ENCODE measurements around the gene CWH43.
"Not testable (repeated sequence)": the region's sequence is repeated elsewhere in the genome, so short reads cannot be mapped to it uniquely, and the experiment has no call there.

Gene CWH43

DNA sequence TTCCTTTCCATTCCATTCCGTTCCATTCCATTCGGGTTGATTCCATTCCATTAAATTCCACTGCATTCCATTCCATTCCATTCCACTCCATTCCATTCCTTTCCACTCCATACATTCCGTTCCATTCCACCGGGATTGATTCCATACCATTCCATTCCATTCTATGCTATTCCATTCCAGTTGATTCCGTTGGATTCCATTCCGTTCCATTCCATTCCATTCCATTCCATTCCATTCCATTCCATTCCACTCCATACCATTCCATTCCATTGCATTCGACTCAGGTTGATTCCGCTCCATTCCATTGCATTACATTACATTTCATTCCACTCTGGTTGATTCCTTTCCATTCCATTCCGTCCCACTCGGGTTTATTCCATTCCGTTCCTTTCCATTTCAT is 110.1 kb downstream of the CWH43 start:
- DNase-seq (ENCODE audit: low read depth in 1 of 2, low spot score in 1 of 2) = not testable (repeated sequence)

- not testable (repeated sequence) for DNase-seq (ENCODE audit: low read depth in 1 of 2, low spot score in 1 of 2)
Observed at GRCh38 chr4:49096627-49097026, 110.6 kb downstream of the CWH43 start.

GRCh38 chr4:49097071-49097470 is 111.0 kb downstream of the CWH43 start:
- not testable (repeated sequence) for DNase-seq (ENCODE audit: low read depth in 1 of 2, low spot score in 1 of 2)

- not testable (repeated sequence) for DNase-seq (ENCODE audit: low read depth in 1 of 2, low spot score in 1 of 2)
Observed at GRCh38 chr4:49097505-49097904, 111.4 kb downstream of the CWH43 start.

DNA sequence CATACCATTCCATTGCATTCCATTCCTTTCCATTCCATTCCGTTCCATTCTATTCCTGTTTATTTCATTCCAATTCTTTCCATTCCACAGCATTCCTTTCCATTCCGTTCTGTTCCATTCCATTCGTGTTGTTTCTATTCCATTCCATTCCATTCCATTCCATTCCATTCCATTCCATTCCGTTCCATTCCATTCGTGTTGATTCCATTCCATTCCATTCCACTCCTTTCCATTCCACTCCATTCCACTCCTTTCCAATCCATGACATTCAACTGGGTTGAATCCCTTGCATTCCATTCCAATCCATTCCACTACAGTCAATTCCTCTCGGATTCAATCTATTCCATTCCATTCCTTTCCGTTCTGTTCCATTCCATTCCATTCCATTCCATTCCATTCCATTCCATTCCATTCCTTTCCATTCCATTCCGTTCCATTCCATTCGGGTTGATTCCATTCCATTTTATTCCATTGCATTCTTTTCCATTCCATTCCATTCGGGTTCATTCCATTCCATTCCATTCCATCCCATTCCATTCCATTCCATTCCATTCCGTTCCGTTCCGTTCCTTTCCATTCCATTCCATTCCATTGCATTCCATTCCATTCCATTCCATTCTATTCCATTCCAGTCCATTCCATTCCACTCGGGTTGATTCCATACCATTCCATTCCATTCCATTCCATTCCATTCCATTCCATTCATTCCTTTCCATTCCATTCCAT is 112.1 kb downstream of the CWH43 start:
- not testable (repeated sequence) for DNase-seq (ENCODE audit: low read depth in 1 of 2, low spot score in 1 of 2)

GRCh38 chr4:49099831-49100444 is 113.9 kb downstream of the CWH43 start:
- not testable (repeated sequence) for DNase-seq (ENCODE audit: low read depth in 1 of 2, low spot score in 1 of 2)

- not testable (repeated sequence) for DNase-seq (ENCODE audit: low read depth in 1 of 2, low spot score in 1 of 2)
Observed at GRCh38 chr4:49102344-49102898, 116.3 kb downstream of the CWH43 start.

DNA sequence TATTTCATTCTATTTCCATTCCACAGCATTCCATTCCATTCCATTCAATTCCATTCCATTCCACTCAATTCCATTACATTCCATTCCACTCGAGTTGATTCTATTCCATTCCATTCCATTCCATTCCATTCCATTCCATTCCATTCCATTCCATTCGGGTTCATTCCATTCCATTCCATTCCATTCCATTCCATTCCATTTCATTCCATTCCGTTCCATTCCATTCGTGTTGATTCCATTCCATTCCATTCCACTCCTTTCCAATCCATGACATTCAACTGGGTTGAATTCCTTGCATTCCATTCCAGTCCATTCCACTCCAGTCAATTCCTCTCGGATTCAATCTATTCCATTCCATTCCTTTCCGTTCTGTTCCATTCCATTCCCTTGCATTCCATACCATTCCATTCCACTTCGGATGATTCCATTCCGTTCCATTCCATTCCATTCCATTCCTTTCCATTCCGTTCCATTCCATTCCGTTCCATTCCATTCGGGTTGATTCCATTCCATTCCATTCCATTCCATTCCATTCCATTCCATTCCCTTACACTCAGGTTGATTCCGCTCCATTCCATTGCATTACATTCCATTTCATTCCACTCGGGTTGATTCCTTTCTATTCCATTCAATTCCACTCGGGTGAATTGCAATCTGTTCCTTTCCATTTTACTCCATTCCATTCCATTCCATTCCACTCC is 117.5 kb downstream of the CWH43 start:
- DNase-seq (ENCODE audit: low read depth in 1 of 2, low spot score in 1 of 2) = not testable (repeated sequence)

DNA sequence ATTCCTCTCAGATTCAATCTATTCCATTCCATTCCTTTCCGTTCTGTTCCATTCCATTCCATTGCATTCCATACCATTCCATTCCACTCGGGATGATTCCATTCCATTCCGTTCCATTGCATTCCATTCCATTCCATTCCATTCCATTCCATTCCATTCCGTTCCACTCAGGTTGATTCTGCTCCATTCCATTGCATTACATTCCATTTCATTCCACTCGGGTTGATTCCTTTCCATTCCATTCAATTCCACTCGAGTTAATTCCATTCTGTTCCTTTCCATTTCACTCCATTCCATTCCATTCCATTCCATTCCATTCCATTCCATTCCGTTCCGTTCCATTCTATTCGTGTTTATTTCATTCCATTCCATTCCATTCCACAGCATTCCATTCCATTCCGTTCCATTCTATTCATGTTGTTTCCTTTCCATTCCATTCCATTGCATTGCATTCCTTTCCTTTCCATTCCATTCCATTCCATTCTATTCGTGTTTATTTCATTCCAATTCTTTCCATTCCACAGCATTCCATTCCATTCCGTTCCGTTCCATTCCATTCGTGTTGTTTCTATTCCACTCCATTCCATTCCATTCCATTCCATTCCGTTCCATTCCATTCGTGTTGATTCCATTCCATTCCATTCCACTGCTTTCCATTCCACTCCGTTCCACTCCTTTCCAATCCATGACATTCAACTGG is 118.3 kb downstream of the CWH43 start:
- not testable (repeated sequence) for DNase-seq (ENCODE audit: low read depth in 1 of 2, low spot score in 1 of 2)

GRCh38 chr4:49105248-49105904 is 119.3 kb downstream of the CWH43 start:
- DNase-seq (ENCODE audit: low read depth in 1 of 2, low spot score in 1 of 2) = not testable (repeated sequence)

DNA sequence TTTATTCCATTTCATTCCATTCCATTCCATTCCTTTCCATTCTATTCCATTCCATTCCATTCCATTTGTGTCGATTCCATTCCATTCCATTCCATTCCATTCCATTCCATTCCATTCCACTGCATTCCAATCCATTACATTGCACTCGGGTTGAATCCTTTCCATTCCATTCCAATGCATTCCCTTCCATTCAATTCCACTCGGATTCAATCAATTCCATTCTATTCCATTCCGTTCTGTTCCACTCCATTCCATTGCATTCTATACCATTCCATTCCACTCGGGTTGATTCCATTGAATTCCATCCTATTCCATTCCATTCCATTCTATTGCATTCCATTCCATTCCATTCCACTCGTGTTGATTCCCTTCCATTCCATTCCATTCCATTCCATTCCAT is 121.2 kb downstream of the CWH43 start:
- DNase-seq (ENCODE audit: low read depth in 1 of 2, low spot score in 1 of 2) = not testable (repeated sequence)

DNA sequence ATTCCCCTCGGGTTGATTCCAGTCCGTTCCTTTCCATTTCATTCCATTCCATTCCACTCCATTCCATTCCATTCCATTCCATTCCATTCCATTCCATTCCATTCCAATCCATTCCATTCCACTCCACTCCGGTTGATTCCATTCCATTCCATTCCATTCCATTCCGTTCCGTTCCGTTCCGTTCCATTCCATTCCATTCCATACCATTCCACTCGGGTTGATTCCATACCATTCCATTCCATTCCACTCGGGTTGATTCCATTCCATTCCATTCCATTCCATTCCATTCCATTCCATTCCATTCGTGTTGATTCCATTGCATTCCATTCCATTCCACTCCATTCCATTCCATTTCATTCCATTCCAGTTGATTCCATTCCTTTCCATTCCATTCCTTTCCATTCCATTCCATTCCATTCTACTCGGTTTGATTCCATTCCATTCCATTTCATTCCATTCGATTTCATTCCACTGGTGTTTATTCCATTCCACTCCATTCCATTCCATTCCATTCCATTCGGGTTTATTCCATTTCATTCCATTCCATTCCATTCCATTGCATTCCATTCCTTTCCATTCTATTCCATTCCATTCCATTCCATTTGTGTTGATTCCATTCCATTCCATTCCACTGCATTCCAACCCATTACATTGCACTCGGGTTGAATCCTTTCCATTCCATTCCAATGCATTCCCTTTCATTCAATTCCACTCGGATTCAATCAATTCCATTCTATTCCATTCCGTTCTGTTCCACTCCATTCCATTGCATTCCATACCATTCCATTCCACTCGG is 122.3 kb downstream of the CWH43 start:
- DNase-seq (ENCODE audit: low read depth in 1 of 2, low spot score in 1 of 2) = not testable (repeated sequence)

DNA sequence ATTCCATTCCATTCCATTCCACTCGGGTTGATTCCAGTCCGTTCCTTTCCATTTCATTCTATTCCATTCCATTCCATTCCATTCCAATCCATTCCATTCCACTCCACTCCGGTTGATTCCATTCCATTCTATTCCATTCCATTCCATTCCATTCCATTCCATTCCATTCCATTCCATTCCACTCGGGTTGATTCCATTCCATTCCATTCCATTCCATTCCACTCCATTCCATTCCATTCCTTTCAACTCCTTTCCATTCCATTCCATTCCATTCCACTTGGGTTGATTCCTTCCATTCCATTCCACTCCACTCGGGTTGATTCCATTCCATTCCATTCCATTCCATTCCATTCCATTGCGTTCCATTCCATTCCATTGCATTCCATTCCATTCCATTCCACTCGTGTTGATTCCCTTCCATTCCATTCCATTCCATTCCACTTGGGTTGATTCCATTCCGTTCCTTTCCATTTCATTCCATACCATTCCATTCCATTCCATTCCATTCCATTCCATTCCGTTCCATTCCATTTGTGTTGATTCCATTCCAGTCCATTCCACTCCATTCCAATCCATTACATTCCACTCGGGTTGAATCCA is 123.6 kb downstream of the CWH43 start:
- DNase-seq (ENCODE audit: low read depth in 1 of 2, low spot score in 1 of 2) = not testable (repeated sequence)

- DNase-seq (ENCODE audit: low read depth in 1 of 2, low spot score in 1 of 2) = not testable (repeated sequence)
Observed at GRCh38 chr4:49110579-49110978, 124.5 kb downstream of the CWH43 start.
